Posterior cingulate gyrus (tissue), 11 donors: ENCODE measurements around the gene SYNC.
"Not testable (repeated sequence)": the region's sequence is repeated elsewhere in the genome, so short reads cannot be mapped to it uniquely, and the experiment has no call there.

Source experiments
- DNase-seq, 10 donors: peaks; one replicate each; pipeline versions ENCODE4 v3.0.0 to v3.0.0-alpha.2; 2020 to 2021; ENCODE audit warnings: mixed read lengths in 3 of 10
- intact Hi-C: fragments of 100-400 bp; cut with DNase I; formaldehyde crosslinking; loops from one replicate; pipeline ENCODE4 v1.15.1; 2023

The SYNC gene

DNA sequence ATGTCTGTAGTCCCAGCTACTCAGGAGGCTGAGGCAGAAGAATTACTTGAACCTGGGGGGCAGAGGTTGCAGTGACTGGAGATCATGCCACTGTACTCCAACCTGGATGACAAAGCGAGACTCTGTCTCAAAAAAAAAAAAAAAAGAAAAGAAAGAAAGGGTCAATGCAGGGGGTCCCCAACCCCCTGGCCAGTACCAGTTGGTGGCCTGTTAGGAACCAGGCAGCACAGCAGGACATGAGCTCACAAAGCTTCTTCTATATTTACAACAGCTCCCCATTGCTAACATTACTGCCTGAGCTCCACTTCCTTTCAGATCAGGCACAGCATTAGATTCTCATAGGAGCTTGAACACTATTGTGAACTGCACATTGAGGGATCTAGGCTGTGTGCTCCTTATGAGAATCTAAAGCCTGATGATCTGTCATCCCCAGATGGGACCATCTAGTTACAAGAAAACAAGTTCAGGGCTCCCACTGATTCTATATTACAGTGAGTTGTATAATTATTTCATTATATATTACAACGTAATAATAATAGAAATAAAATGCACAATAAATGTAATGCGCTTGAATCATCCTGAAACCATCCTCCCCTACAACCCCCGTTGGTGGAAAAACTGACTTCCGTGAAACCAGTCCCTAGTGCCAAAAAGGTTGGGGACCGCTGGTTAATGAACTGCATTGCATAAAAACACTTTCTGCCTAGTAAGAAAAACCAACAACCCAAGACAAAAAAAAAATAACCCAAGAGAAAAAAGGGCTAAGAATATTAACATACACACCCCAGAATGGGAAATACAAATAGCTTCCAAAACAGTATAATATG lies 55.0 kb downstream of the SYNC start:
- intact Hi-C loops, result no loop called here
- DNase-seq, result no peak

DNA sequence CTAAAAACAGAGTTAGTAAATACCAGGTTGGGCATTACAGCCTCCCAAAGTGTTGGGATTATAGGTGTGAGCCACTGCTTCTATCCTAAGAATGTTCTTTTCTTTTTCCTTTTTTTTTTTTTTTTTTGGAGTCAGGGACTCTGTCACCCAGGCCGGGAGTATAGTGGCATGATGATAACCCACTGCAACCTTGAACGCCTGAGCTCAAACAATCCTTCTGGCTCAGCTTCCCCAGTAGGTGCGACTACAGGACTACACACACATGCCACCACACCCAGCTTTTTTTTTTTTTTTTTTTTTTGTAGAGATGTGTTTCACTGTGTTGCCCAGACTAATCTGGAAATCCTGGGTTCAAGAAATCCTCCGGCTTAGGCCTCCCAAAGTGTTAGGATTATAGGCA lies 58.1 kb downstream of the SYNC start:
- DNase-seq, result no peak
- intact Hi-C loops, result no loop called here

GRCh38 chr1:32642292-32642827 lies 60.2 kb downstream of the SYNC start:
- DNase-seq, intact Hi-C loops: not testable (repeated sequence)

- intact Hi-C loops, result no loop called here
- DNase-seq, result no peak
Observed at GRCh38 chr1:32639489-32640075, 63.0 kb downstream of the SYNC start.

- DNase-seq, result no peak
- intact Hi-C loops, result no loop called here
Observed at GRCh38 chr1:32636914-32637645, 65.5 kb downstream of the SYNC start.

DNA sequence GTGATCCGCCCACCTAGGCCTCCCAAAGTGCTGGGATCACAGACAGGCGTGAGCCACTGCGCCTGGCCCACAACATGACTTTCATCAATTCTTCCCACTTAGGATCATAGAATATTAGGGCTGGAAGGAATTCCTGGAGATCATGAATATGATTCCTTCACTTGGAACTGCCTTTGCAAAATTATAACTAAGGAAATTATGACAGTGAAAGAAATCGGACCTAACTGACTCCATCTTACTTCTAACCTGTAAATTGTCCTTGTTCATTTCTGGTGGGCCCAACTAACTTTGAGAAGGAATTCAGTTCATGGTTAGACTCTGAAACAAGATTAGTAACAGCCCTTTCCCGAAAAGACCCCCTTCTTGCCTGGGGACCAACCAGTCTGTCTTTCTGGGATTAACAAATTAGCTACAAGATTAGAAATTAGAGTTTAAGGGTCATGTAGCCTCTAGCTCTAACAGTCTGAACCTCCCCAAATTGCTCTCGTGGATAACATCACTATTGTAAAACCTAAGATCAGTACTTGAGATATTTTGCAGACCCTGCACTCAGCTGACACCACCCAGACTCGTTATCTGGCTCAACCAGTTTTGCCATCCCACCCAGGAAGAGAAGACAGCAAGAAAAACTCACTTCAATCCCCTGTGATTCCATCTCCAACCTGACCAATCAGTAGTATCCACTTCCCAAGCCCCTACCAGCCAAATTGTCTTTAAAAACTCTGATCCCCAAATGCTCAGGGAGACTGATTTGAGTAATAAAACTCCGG lies 66.9 kb downstream of the SYNC start:
- no peak for DNase-seq
- intact Hi-C loops, result no loop called here

- intact Hi-C loops, result no loop called here
- DNase-seq, result no peak
Observed at GRCh38 chr1:32632829-32633228, 69.7 kb downstream of the SYNC start.

GRCh38 chr1:32630173-32630572 lies 72.4 kb downstream of the SYNC start:
- intact Hi-C loops, DNase-seq: not testable (repeated sequence)
